ENCODE results near the gene AASS.
"Not testable (repeated sequence)": the region's sequence is repeated elsewhere in the genome, so short reads cannot be mapped to it uniquely, and the experiment has no call there.

AASS gene

DNA sequence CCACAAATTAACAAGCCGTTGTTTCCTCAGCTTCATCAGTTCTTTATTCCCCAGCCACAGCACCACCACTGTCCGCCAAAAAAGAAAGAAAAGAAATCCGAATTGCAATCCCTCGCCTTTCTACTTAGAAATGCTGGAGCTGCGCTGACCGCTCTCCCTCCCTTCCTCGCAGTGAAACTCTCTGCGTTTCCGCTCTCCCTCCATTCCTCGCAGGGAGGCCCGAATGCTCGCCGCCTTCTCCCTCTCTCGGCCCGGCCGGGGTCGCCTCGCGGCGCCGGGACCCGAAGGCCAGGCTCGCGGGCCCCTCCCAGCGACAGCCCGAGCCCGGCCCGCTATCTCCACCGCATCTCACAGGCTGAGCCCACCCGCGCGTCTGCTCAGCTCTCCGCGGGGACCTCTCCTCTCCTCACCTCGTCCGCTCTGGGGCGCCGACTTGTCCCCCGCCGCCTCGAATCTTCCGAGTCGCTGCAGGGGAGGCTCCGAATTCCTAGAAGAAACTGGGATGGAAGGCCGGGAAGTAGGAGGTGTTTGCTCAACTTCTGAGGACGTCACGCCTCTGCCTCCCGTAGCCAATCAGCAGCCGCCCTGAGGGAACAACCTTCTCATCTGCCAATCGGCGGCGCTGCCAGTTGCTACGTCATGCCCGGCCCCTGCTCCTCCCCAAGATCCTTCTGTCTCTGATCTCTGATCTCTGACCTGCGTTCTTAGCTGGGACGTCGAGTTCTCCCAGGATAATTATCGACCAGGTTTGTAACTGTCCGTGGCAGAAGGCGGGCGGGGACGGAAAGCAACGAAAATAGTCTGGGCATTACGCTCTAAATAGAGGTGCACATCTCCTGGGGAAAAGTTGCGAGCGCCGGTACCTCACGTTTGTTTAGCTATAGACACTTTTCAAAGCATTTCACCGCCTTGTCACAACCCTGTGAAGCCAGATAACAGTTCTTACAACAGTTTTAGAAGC is at the start of gene AASS:
TSS of gene AASS (minus strand) at position 499 of the 961 bp plus-strand sequence. CDS start 10,523 bp downstream, outside the sequence.
- DNase-seq = peak; percentile 62

DNA sequence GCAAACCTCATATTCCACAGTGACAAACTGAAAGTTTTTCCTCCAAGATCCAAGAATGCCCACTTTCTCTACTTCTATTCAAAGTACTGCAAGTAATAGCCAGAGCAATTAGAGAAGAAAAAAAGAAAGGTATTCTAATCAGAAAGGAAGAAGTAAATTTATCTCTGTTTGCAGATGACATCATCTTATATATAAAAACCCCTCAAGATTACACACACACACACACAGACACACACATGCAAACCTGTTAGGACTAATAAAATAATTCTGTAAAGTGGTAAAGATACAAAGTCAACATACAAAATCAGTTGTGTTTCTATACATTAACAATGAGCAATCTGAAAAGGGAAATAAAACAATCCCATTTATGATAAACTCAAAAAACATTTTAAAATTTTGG is 44.7 kb upstream of the AASS start:
- no peak for DNase-seq

DNA sequence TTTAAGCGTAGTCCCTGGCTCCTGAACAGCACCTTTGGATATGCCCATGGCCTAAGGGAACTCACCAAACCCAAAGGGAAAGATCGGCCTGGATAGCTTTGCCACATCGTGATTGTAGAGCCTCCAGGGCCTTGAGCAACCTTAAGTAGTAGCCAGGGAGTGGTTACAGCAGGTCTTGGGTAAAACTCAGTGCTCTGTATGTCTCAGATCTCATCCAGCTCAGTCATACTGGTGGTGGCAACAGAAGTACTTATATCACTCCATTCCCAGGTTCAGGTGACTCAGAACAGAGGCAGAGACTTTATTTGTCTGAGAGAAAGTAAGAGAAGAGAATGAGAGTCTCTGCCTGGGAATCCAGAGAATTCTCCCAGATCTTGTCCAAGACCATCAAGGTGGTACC is 39.1 kb upstream of the AASS start:
- no peak for DNase-seq

DNA sequence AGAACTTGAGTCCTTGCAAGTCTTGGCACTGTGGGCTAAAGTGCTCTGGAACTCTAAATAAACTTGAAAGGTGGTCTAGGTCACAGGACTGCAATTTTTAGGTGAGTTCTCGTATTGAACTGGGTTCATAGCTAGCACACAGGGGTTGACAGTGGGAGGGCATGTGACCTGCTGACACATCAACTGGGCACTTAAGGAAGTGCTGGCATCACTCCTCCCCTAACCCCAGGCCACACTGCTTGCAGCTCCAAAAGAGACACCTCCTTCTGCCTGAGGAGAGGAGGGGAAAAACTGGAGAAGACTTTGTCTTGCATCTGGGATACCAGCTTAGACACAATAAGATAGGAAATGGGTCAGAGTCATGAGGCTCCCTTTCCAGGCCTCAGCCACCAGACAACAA is 38.0 kb upstream of the AASS start:
- no peak for DNase-seq

DNA sequence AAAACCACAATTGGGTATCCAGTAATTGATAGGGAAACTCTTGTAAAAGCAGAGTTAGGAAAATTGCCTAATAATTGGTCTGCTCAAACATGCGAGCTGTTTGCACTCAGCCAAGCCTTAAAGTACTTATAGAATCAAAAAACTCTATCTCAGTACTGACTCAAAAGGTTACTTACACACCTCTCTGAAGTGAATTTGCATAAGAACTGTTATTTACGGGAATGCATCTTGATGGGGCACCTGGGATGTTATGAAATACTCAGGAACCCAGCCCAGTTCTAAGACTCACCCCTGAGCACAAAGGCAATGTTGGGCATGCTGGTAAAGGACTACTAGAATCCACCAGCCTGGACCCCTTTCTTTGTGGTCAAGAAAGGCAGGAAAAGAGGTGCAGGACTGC is 28.1 kb upstream of the AASS start:
- DNase-seq = not testable (repeated sequence)

DNA sequence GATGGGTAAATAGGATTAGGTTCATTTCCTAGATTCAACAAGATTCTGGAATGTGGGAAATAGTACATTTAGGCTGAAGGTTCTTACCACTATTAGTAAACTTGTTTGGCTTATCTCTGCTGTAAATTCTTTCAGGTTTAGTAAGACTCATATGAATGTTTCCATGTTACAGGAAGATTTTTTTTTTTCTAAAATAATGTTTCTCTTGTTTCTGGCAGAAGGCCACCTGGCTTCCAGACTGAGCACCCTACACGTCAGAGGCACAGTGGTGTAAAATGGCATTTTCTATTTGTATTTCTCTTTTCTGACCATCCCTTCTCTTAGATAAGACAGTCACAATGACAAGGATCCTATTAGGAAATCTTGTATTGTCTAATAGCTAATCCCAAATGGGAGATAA is 22.7 kb upstream of the AASS start:
- DNase-seq = no peak

DNA sequence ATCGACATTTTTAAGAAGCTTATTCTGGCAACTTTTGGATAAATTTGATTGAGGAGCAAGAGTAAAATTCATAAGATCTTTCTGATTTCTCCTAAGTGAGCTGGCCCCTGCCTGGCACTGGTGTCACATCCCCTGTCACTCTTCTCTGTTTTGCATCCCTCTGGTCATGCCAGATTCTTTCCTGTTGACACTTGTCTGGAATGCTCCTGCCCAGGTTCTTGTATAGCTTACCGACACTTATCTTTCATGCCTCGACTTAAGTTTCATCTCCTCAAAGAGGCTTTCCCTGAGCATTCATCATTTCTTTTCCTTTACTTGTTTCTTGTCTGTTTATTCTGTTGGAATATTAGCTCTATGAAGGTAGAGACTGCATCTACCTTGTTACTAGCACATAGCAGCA is 22.2 kb upstream of the AASS start:
- DNase-seq = no peak

DNA sequence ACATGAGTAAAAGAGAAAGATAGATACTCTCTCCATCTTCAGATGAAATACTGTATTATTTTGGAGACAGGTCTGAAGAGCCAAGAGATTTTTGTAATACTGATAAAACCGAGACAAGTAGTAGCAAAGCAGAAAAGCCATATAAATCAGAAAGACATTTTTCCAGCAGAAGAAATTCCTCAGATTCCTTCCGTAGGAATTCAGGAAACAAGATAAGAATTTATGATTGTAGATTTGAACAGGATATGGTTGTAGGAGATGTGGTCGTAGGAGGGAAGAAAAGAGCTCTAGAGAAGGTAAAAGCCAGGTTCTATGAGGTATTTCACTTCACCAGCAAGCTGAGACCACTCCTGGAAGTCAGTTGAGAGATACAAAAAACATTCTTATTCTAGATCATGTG is 17.6 kb upstream of the AASS start:
- no peak for DNase-seq

DNA sequence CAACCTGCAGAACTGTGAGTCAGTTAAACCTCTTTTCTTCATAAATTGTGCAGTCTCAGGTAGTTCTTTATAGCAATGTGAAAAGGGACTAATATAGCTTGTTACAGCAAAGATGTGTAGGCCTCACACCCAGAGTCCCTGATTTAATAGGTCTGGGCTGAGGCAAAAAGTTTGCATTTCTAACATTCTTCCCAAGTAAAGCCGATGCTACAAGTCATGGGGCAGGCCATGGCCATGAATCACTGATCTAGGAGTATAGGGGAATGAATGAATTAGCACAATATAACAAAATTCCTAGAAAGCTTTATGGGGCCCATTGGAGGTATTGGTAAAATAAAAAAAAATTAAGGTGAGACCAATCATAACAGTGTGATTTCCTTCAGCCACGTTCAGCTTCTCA is 11.5 kb upstream of the AASS start:
- DNase-seq = no peak

DNA sequence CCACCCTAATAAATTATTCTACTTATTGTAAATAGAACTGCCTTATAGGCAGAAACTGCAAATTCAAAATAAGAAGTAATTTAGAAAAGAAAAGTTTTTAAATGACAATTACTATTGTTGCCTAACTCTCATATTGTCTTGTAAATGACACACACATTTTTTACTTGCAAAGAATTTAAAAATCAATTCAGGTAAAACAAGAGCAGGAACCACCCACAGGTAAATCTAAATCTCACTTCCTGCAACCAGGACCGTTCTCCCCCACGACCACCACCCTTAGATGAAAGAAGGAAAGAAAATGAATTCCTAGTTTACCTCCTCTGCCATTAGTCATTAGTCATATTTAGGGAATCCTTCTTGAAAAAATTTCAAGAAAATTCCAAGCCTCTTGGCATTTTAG is 4.8 kb upstream of the AASS start:
- no peak for DNase-seq

DNA sequence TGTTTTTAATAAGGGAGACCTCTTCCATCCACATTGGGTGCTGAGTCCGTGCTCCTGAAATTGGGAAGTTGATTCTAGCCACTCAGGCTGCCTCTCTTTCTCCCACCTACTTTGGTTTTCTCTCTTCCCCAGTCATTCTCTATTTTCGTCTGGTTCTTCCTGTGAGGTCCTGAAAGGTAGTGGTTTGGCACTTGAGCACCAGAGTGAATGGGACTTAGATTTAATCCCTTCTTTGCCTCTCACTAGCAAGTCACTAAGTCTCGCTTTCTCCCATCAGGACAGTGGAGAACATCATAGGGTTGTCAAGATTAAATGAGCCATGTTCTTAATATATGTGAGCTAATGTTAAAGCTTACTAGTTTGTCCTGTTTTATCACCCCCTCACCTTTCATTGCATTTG is 4.0 kb upstream of the AASS start:
- no peak for DNase-seq

DNA sequence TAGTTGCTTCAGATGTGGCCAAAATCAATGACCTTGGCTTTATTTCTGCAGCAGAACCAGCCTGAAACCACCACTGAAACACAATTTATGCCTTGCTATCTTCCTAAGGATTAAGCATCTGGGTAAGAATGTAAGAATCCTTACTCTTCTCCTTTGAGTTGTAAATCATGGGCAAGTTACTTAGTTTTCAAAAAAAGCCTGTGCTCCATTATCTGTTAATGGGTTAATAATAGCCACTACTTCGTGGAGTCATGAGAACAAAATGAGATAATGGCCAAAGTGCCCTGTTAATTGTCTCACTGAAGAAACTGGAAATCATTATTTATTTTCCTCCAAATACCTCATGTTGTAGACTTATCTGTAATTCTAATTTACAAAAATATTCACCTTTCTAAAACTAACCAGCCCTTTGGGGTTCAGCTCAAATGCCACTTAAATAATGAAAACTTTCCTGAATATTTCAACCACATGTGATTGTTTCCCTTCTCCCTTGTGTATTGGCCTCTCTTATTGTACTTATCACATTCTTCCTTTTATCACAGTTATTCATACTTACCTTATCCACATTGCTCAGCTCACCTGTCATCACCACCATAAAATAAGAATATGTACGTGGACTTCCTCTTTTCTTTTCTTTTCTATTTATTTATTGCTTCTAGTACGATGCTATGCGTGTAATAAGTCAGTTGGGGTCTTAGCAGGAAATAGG is 2.0 kb upstream of the AASS start:
- DNase-seq = no peak

DNA sequence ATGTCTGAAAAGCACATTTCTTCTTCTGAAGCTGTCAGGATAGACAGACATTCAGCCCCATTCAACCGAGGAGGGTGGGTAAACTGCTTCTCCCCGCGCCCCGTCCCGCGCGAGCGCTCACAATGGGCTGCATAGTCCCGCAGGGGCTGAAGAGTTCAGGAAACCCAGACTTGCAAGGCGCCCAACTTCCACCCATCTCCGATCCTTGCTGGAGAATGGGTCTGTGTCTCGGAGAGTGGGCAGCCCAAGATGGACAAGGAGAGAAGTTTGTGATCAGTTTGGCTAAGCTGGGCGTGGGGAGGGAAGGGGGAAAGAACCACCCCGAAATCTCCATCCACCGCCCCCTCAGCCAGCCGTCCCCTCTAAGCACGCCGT is 686 bp downstream of the AASS start:
- no peak for DNase-seq

DNA sequence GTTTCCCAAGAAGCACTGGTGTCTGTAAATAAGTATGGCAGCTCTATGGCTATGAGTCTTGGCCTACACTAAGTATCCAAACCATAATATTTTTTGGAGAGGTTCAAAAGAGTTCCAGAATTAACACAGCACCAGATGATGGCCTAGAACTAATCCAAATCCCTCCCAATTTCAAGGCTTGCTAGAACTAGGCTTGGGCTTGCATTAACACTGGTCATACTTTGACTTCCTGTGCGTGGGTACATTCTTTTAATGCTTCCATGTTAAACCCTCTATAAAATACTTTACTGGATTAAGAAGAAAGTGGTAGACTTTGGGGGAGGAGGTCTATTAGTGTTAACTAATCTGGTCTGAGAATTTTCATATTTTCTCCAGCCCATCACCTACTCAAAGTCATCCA is 3.1 kb downstream of the AASS start:
- DNase-seq = no peak

DNA sequence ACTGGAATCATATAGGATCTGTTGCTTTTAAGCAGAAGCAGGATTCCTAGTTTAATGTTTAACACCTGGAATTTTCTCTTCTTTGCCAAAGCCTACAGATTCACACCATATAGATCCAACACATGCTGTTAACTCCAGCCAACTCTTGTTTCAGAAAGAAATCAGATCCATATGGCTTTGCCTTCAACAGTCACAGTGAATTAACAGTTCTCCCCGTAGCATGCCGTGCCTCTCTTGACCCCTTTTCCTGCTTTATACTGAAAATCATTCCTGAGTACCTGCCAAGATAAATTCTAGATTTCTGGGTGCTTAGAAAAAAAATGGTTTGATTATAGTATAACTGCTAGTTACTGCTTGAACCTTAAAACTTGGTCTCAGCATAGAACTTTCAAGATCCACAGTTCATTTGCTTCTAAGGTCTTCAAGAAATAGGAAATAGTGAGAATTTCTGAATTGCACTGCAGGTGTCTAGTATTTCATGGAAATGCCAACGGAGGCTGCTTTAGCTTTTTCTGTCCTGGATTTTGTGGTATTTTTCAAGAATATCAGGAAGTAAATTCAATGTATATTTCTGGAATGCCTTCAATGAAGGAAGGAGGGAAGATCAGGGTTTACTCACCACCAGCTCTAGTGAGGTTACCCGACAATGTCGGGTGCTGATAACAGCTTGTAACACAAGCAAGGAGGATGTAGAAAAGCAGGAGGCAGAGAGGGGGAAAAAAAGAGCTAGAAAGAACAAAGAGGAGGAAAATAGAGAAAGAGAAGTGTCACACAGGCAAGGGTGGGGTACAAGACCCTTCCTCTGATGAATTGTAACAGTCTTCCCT is 6.6 kb downstream of the AASS start:
- no peak for DNase-seq

DNA sequence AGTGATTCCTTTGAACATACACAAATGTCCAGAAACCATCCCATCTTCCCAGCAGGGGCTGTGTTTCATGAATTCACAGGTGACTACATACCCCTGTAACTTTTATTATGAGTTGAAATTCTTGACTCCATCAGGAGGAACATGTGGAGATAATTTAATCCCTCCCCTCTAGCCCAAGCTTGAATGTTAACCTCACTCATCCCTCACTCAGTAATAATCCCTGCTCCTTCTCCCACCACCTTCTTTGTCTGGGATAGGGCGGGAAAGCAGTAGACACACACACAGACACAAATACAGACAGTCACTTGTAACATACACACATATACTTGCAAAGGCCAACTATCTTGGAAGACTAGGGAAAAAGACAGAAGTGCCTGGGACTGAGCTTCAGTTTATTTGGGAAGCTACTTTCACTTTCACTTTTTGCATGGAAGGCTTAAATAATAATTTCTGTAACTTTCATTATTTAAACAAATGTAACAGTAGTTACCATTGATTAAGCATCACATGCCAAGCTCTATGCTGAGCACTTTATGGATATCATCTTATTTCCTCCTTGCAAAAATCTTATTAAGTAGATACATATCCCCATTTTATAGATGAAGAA is 7.3 kb downstream of the AASS start:
- no peak for DNase-seq

DNA sequence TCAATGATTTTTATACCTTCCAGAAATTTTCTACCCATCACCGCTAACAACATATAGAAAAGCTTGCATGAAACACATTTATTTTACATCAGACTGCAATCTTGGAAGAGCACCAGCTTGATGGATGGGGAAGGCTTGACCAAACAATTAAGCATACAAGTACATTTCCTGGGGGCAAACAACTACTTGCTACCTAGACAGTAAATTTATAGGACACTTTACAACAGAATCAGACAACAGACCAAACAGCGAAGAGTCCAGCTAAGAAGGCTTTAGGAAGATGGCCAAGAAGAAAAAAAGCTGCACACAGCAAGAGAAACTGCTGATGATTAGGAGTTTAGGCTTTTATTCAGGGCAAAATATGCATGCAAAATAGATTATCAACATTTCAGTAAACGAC is 8.0 kb downstream of the AASS start:
- DNase-seq = no peak

DNA sequence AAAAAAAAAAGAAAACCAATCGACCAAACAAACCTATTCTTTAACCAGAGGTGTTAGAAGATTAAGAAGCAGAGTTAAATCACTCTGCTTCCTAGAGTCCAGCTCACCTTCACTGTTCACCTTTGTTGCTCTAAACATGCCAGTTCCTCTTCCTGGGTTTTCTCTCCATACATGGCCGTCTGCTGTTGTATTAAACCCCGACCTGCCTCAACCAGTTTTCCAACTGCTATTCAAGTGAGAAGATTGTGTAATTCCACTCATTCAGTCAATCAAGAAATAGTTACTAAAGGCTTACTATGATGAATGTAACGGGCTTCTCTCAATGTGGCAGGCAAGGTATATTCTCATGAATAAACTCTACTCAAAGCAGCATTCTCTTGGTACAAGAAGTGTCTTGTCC is 8.8 kb downstream of the AASS start:
- no peak for DNase-seq

DNA sequence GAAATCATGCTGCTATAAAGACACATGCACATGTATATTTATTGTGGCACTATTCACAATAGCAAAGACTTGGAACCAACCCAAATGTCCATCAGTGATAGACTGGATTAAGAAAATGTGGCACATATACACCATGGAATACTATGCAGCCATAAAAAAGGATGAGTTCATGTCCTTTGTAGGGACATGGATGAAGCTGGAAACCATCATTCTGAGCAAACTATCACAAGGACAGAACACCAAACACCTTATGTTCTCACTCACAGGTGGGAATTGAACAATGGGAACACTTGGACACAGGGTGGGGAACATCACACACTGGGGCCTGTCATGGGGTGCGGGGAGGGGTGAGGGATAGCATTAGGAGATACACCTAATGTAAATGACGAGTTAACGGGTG is 9.3 kb downstream of the AASS start:
- not testable (repeated sequence) for DNase-seq

DNA sequence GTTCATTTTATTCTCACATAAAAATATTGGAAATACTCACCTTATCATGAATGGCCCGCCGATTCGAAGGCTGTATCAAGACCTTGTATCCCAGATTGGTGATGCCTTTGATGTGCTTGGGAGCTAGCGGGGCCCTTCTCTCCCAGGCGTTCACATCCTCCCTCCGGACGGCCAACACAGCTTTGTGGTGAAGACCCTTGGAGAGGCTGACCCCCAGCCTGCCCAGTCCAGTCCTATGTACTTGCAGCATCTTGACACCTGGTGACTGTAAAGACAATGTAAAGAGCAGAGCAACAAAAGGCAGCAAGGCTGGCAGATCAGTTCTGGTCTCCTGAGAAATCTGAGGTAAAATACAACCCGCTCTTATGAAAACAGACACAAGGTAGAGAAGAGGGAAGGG is 10.6 kb downstream of the AASS start:
- DNase-seq = no peak

DNA sequence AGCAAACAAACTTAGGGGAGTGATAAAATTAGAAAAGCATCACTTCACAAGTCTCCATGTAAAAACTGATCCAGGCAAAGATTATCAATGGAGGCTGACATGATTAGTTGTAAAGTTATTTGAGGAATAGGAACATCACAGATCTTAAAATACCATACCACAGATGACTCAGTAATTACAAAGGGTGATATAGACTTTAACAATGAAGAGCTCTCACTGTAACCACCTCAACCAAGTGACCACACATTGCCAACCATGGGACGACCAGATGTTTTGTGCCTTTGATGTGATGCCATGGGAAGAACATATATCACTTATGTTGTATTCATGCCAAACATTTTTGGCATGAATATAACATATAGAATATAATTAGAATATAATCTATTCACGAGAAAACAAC is 11.7 kb downstream of the AASS start:
- DNase-seq = no peak

DNA sequence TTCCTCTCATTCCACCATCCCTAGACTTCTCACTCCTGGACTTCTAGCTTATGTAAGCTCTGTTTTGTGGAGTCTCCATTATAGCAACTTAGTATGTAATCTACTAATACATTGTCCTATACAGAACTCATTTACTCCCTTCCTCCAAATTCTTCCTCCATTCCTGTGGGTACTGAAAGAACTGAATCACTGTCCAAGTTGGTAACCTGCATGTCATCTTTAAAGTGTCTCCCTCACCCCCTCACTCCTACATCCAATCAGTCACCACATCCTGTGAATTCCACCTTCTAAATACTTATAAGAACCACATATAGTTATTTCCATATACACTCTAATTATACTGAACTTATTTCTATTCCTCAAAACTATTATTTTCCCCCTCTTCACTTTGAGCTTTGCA is 20.3 kb downstream of the AASS start:
- DNase-seq = no peak

DNA sequence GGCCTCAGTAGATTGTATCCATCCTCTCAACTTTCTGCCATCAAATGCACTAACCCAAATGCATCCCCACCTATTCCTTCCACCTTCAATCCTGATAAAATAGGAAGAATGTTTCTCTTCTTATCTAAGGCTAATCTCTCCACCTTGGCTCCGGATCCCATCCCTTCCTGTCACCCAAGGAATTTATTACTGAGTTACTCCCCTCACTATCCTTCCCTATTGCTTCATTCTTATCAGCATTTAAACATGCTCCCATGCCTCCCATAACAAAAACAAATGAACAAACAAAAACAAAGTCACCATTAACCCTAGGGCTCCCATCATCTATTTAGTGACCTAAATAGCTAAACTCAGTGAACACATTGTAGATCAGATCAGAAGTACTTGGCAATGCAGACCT is 25.3 kb downstream of the AASS start:
- no peak for DNase-seq

Data from NCI-H2081 treated with DMSO at 0.1 percent for 48 hours (cell line).